Large intestine (tissue), 3 donors: Measurements from ENCODE around the gene SH3GLB2. TPM values are rescaled to one million over a fixed set of nuclear protein-coding genes. Genes with fewer than 3 reads are reported as not detected.

ENCODE experiments used
- DNase-seq, 2 donors: peaks; one replicate each; pipeline versions ENCODE4 v3.0.0 to v3.0.0-alpha.2; 2013
- H3K27ac ChIP-seq: one replicate; pipeline ENCODE4 v1.5.1; 2013; ENCODE audit warnings: low read length
- H3K27me3 ChIP-seq: 2 replicates; pipeline ENCODE4 v1.6.1; 2013; ENCODE audit warnings: low read length; ENCODE audit not compliant: control insufficient read depth, insufficient read depth
- H3K36me3 ChIP-seq: 2 replicates; pipeline ENCODE4 v1.6.1; 2013; ENCODE audit warnings: low read length; ENCODE audit not compliant: control insufficient read depth, insufficient read depth
- H3K4me1 ChIP-seq: one replicate; pipeline ENCODE4 v1.6.1; 2013; ENCODE audit warnings: low read length; ENCODE audit not compliant: control insufficient read depth, insufficient read depth
- H3K4me3 ChIP-seq: one replicate; pipeline ENCODE4 v1.5.1; 2013; ENCODE audit warnings: low read length
- H3K9me3 ChIP-seq: one replicate; pipeline ENCODE4 v1.6.1; 2013; ENCODE audit warnings: mild to moderate bottlenecking, low read depth, low read length, moderate library complexity; ENCODE audit not compliant: control insufficient read depth
- WGBS: methylation state at CpG from one replicate; pipeline ENCODE4 v1.1.5; 2013; ENCODE audit warnings: low lambda C conversion rate; ENCODE audit not compliant: insufficient coverage; 5-methylcytosine and 5-hydroxymethylcytosine counted together
- polyA plus RNA-seq: library from polyadenylated mRNA; unstranded; fragments of 120-200 nt; gene quantifications from one replicate; pipeline ENCODE4 v1.2.1, GENCODE V29; 2013

The SH3GLB2 gene
- polyA plus RNA-seq, 1 donor: 81.7 TPM

GRCh38 chr9:129070696-129071525 is 42.8 kb upstream of the SH3GLB2 start:
- no peak for DNase-seq
- no CpG with 5 or more reads among the region's 21 CpGs for WGBS
- Histone ChIP-seq H3K27me3 (no peaks in the 10 kb centered on the region), H3K9me3 (peaks cover 2% of the 10 kb centered on the region), H3K4me3 (no peak overlapping the region), H3K27ac (no peak overlapping the region), H3K36me3 (peaks cover 41% of the 10 kb centered on the region), H3K4me1 (peaks cover 28% of the 10 kb centered on the region)

DNA sequence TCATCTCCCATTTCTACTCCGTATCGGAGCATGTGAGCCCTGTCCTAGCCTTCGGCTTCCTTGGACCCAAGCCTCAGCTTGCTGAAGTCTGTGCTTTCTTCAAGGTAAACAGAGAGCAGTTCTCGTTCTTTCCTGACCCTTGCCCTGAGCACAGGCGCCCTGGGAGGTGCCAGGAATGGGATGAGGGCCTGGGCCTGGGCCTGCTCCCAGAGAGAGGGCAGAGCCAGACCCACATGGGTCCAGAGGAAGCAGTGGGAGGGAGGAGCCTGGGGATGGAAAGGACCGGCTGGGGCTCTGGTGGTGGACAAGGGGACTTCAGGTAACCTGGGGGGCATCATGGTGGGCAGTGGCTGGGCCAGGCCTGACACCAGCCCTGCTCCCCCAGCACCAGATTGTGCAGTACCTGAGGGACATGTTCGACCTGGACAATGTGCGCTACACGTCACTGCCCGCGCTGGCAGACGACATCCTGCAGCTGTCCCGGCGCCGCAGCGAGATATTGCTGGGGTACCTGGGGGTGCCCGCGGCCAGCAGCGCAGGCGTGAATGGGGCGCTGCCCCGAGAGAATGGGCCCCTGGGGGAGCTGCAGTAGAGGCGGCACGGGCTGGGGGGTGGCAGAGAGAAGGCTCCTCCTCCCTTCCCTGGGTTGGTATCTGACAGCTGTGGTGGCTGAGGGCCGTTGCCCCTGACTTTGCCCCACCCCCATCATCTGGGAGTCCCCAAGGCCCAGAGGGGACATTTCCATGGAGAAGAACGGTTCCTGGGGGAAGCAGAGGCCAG is 41.9 kb upstream of the SH3GLB2 start:
- no peak overlapping the region for H3K4me3 ChIP-seq
- peaks cover 21% of the 10 kb centered on the region for H3K4me1 ChIP-seq
- H3K27ac ChIP-seq: peak overlapping the region; percentile 74
- DNase-seq: peak in 1 of 2 donors; percentile 44
- WGBS: no CpG with 5 or more reads among the region's 26 CpGs
- H3K27me3 ChIP-seq: no peaks in the 10 kb centered on the region
- H3K9me3 ChIP-seq: no peaks in the 10 kb centered on the region
- peaks cover 49% of the 10 kb centered on the region for H3K36me3 ChIP-seq

- Histone ChIP-seq H3K9me3 (no peaks in the 10 kb centered on the region), H3K27me3 (no peaks in the 10 kb centered on the region), H3K4me1 (peaks cover 21% of the 10 kb centered on the region), H3K27ac (peak overlapping the region; percentile 74), H3K4me3 (no peak overlapping the region), H3K36me3 (peaks cover 56% of the 10 kb centered on the region)
- WGBS: no CpG with 5 or more reads among the region's 31 CpGs
- peak; percentile 70 to 83 for DNase-seq
These were observed 41.1 kb upstream of the SH3GLB2 start for GRCh38 chr9:129068990-129069861.

GRCh38 chr9:129068110-129068509 is 40.0 kb upstream of the SH3GLB2 start:
- no CpG with 5 or more reads among the region's 19 CpGs for WGBS

DNA sequence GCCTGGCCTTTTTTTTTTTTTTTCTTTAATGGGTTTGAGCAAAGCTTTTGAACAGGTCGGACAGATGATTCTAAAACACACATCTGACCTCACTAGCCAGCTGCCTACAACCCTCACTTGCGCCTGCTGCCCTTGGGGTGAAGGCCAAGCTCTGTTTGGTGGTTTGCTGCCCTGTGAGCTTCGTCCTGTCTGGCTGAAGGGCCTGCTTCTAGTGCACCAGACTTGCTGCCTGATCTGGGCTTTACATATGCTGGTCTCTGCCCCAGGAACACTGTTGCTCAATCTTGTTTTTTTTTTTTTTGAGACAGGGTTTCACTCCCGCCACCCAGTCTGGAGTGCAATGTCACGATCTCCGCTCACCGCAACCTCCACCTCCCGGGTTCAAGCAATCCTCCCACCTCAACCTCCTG is 36.4 kb upstream of the SH3GLB2 start:
- H3K9me3 ChIP-seq: no peaks in the 10 kb centered on the region
- DNase-seq: no peak
- H3K4me3 ChIP-seq: no peak overlapping the region
- no peak overlapping the region for H3K27ac ChIP-seq
- WGBS: no CpG with 5 or more reads among the region's 8 CpGs
- H3K36me3 ChIP-seq: peaks cover 78% of the 10 kb centered on the region
- peaks cover 9% of the 10 kb centered on the region for H3K4me1 ChIP-seq
- no peaks in the 10 kb centered on the region for H3K27me3 ChIP-seq

More at GRCh38 chr9:129068110-129068509, 40.0 kb upstream of the SH3GLB2 start:
- H3K4me3 ChIP-seq: no peak overlapping the region
- H3K27me3 ChIP-seq: no peaks in the 10 kb centered on the region
- H3K4me1 ChIP-seq: peaks cover 21% of the 10 kb centered on the region
- no peak overlapping the region for H3K27ac ChIP-seq
- no peak for DNase-seq
- H3K9me3 ChIP-seq: no peaks in the 10 kb centered on the region
- peaks cover 65% of the 10 kb centered on the region for H3K36me3 ChIP-seq

- no peak overlapping the region for H3K27ac ChIP-seq
- H3K4me1 ChIP-seq: no peaks in the 10 kb centered on the region
- H3K36me3 ChIP-seq: peaks cover 76% of the 10 kb centered on the region
- DNase-seq: no peak
- no peaks in the 10 kb centered on the region for H3K27me3 ChIP-seq
- no peak overlapping the region for H3K4me3 ChIP-seq
- no CpG with 5 or more reads among the region's 9 CpGs for WGBS
- no peaks in the 10 kb centered on the region for H3K9me3 ChIP-seq
These were observed 34.9 kb upstream of the SH3GLB2 start for GRCh38 chr9:129063061-129063460.

DNA sequence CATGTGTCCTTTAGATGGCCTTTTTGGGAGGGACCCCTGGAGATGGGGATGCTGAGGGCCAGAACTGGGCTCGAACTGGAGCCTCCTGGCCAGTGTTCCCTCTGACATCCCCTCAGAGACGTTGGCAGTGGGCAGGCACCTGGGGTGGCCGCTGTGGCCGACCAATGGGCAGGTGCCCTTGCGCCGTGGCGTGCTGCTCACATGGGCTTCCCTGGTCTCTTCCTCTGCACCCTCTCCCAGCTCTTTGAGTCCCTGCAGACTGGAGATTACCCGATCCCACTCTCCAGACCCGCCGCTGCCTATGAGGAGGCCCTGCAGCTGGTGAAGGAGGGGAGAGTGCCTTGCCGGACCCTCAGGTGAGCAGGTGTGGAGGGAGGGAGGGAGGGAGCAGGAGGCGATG is 32.9 kb upstream of the SH3GLB2 start:
- Histone ChIP-seq H3K27me3 (no peaks in the 10 kb centered on the region), H3K9me3 (no peaks in the 10 kb centered on the region), H3K27ac (no peak overlapping the region), H3K4me3 (no peak overlapping the region), H3K36me3 (peaks cover 68% of the 10 kb centered on the region), H3K4me1 (no peaks in the 10 kb centered on the region)
- DNase-seq: no peak
- WGBS: 80% methylated on average over 1 of the region's 12 CpGs

GRCh38 chr9:129059796-129060785 is 32.0 kb upstream of the SH3GLB2 start:
- no CpG with 5 or more reads among the region's 37 CpGs for WGBS
- H3K4me1 ChIP-seq: no peaks in the 10 kb centered on the region
- no peak overlapping the region for H3K4me3 ChIP-seq
- H3K27ac ChIP-seq: no peak overlapping the region
- no peak for DNase-seq
- no peaks in the 10 kb centered on the region for H3K9me3 ChIP-seq
- peaks cover 61% of the 10 kb centered on the region for H3K36me3 ChIP-seq
- H3K27me3 ChIP-seq: no peaks in the 10 kb centered on the region

DNA sequence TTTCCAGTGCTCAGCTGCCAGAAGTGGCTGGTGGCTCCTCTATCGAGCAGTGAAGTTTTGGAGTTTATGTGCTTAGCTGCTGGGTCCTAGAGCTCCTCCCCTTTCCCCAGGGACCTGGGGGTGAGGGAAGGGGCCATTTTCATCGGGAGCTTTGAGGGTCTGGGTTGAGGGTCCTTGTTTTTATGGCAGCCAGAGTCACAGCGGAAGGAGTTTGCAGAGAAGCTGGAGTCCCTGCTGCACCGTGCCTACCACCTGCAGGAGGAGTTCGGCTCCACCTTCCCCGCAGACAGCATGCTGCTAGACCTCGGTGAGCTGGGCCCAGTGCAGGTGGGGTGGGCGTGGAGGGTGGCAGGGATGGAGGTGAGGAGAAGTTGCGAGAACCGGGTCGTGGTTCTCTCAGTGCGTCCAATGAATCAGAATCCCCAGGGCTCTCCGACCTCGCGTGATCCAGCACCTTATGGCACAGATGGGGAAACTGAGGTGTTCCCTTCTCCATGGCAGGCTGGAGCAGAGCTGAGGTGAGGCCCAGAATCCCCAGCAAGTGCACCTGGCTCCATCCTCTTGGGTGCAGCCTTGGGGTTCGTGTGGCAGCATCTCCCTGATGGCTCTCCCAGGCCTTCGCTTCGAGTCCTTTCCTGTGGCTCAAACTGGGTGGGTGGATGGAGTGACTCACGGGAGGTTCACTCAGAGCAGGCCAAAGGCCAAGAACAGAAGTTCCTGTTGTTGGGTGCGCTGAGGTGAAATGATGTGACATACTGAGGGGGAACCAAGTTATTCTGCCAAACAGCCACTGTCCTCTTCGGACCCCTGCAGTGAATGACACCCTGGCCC is 31.0 kb upstream of the SH3GLB2 start:
- WGBS: no CpG with 5 or more reads among the region's 21 CpGs
- H3K36me3 ChIP-seq: peaks cover 57% of the 10 kb centered on the region
- H3K9me3 ChIP-seq: no peaks in the 10 kb centered on the region
- no peaks in the 10 kb centered on the region for H3K27me3 ChIP-seq
- DNase-seq: no peak
- H3K27ac ChIP-seq: no peak overlapping the region
- no peak overlapping the region for H3K4me3 ChIP-seq
- no peaks in the 10 kb centered on the region for H3K4me1 ChIP-seq
